HepG2 (cell line): ENCODE data around the gene MROH2A. TPM values are rescaled to one million over a fixed set of nuclear protein-coding genes. Genes with fewer than 3 reads are reported as not detected.

ENCODE experiments used
- CTCF ChIP-seq: sonication (generic); formaldehyde crosslinking; IDR thresholded peaks from 2 replicates; pipeline ENCODE4 v1.5.0; 2020; ENCODE audit warnings: mild to moderate bottlenecking, missing genetic modification reagents, moderate library complexity
- EED ChIP-seq: sonication (generic); formaldehyde crosslinking; IDR thresholded peaks from 2 replicates; pipeline ENCODE4 v1.5.0; 2020; ENCODE audit warnings: mild to moderate bottlenecking, missing genetic modification reagents
- HCFC1 ChIP-seq: fragments of 150-350 bp; IDR thresholded peaks from 2 replicates; pipeline ENCODE4 v1.6.1; 2014; ENCODE audit warnings: low read depth, low read length
- HNF1B ChIP-seq: sonication (generic); formaldehyde crosslinking; IDR thresholded peaks from 2 replicates; pipeline ENCODE4 v1.5.1; 2020; ENCODE audit warnings: mild to moderate bottlenecking, moderate library complexity, missing genetic modification reagents
- KDM2A ChIP-seq: sonication (generic); formaldehyde crosslinking; IDR thresholded peaks from 2 replicates; pipeline ENCODE4 v1.4.0; 2020; ENCODE audit warnings: low read depth, missing genetic modification reagents, borderline replicate concordance
- SP4 ChIP-seq: sonication (generic); formaldehyde crosslinking; IDR thresholded peaks from 2 replicates; pipeline ENCODE4 v1.8.1; 2023; ENCODE audit warnings: mild to moderate bottlenecking, missing genetic modification reagents
- ZBTB40 ChIP-seq, 2 experiments: fragments of 450-650 bp in 1 of 2; sonication (generic) in 1 of 2; formaldehyde crosslinking in 1 of 2; IDR thresholded peaks; 2 replicates each; pipeline versions ENCODE4 v1.6.1 to v1.8.0; 2016 to 2022; ENCODE audit warnings: antibody characterized with exemption in 1 of 2, mild to moderate bottlenecking in 1 of 2, missing genetic modification reagents in 1 of 2
- polyA plus RNA-seq, 8 experiments: library from polyadenylated mRNA; depleted of rRNA in 3 of 8; stranded (reverse) in 7 of 8; unstranded in 1 of 8; fragments of >200 nt; fragmentation: Illumina TruSeq in 4 of 8; extraction: Trizol in 4 of 8; gene quantifications; 2 replicates each; pipeline versions ENCODE4 v1.2.1 to v1.2.3, GENCODE V29; 2011 to 2016; ENCODE audit warnings: low read depth in 4 of 8, missing spikeins in 1 of 8, mixed read lengths in 1 of 8; ENCODE audit not compliant: insufficient read depth in 1 of 8
- total RNA-seq, 5 experiments: library from RNA; depleted of rRNA; stranded (reverse); fragments of >200 nt; fragmentation: Illumina TruSeq; extraction: Trizol; gene quantifications; 2 replicates each; pipeline ENCODE4 v1.2.3, GENCODE V29; 2016; ENCODE audit warnings: low read depth in 1 of 5

Gene MROH2A
- total and polyA plus RNA-seq, 2 of the 13 experiments (the other 11 are each of a cell fraction or from before 2014, with no cell fraction given), result 0.03 to 0.04 TPM

DNA sequence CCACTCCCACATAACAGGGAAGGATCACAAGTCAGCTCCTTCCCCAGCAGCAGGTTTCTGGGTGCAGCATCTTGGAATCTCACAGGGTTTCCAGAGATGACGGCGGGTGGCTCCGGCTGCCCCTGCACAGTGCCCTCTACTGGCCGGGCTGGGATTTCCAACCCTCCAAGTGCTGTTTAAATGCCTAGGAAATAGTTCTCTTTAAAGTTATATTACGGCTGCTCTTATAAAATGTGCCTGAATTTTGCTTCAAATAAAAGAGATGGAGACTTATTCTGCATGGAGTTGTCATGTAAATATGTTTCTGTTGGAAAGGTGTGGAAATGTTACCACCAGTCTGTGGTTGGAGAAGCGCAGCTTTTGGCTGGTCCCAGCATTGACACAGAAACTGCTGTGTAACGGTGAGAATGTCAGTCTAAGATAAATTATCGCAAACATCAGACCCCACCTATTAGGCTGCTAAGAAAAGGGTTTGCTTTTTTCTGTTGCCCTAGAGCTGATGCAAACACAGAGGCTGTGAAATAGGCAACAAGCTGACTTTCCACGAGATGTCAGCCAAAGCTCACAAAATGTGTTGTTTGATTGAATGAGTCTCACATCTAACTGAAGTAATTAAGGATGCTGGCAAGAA is 79.5 kb downstream of the MROH2A start (continued):
- TF ChIP-seq CTCF (CRISPR knock-in tag) (peak; percentile 74), HNF1B (CRISPR knock-in tag) (peak; percentile 28; the same call in 1 of the 2 replicates), HCFC1 (no peak), KDM2A (CRISPR knock-in tag) (0 out of 2 replicates have a peak, but pooled peaks have one; percentile 28), SP4 (CRISPR knock-in tag) (peak; percentile 30; the same call in 1 of the 2 replicates), ZBTB40 (IDR thresholded peaks at IDR 0.05) (no peak), ZBTB40 (CRISPR knock-in tag; IDR thresholded peaks at IDR 0.05) (no peak), EED (CRISPR knock-in tag) (no peak)
